ENCODE measurements around the gene ZDHHC8. TPM values are rescaled to one million over a fixed set of nuclear protein-coding genes. Genes with fewer than 3 reads are reported as not detected.

Gene ZDHHC8
- polyA plus RNA-seq, 1 donor (not counting 4 experiments of a cell fraction or from before 2014, with no cell fraction given) = 16.0 TPM

DNA sequence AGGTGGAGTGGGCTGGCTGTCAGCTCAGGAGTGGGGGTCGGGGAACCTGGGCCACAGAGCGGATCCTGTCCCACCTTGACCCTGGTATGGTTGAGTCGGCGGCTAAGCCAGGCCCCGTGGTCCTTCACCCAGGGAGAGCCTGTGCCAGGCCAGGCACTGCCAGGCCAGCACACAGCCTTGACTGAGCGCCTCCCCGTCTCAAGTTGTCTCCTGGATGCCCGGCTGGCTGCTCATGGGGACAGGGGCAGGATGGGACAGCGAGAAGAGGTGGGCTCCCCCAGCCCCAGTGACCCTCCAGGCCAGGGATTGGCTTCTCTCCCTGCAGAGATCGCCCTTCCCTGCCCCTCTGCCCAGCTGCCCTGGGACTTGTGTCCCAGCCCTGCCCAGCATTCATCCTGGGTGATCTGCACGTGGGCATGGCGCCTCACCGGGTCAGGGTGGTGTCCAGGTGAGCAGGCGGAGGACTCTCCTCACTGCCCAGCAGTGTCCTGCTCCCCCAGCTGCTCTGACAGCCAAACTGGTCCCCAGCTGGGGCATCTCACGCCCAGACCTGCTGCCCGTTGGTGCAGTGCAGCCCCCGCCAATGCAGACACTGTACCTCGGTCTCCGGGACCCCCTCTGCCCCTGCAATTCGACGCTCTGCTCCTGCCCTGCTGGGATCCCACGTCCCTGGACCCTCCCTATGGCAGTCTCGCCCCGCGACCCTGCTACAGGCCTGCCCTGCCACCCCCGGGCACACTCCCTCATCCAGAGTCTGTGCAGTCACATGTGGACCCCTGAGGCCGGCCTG lies 48.0 kb downstream of the ZDHHC8 start:
- DNase-seq (ENCODE audit: low read depth, low spot score) = no peak
- H3K36me3 ChIP-seq (ENCODE audit: control insufficient read depth in 2 of 2, extremely low read depth in 1 of 2, insufficient read depth in 2 of 2, low read length in 2 of 2) = no peaks in the 10 kb centered on the region
- no peaks in the 10 kb centered on the region for H3K4me1 ChIP-seq (ENCODE audit: control insufficient read depth, extremely low read depth, insufficient read depth, low read length)
- no peaks in the 10 kb centered on the region for H3K9me1 ChIP-seq (ENCODE audit: control insufficient read depth, extremely low read depth, insufficient read depth, low read length)
- H3K27me3 ChIP-seq (ENCODE audit: control insufficient read depth, extremely low read depth, insufficient read depth, low read length) = peaks cover 6% of the 10 kb centered on the region
- H4K20me1 ChIP-seq (ENCODE audit: control insufficient read depth, extremely low read depth, insufficient read depth, low read length) = no peaks in the 10 kb centered on the region
- no peak overlapping the region for H3K9ac ChIP-seq (ENCODE audit: control insufficient read depth, extremely low read depth, insufficient read depth, low read length)
- no peaks in the 10 kb centered on the region for H3K79me2 ChIP-seq (ENCODE audit: control insufficient read depth, insufficient read depth, low read length)
- H3K27ac ChIP-seq (ENCODE audit: control insufficient read depth, insufficient read depth, low read length) = no peak overlapping the region
- FAIRE-seq = no peak
- TF ChIP-seq EZH2 (IDR thresholded peaks at IDR 0.05; ENCODE audit: low read length) = no peak
- H3K9me3 ChIP-seq (ENCODE audit: control insufficient read depth, low read depth, low read length) = no peaks in the 10 kb centered on the region
- H3K4me3 ChIP-seq (ENCODE audit: control insufficient read depth in 2 of 3, extremely low read depth in 1 of 3, insufficient read depth in 2 of 3, low read depth in 1 of 3, low read length in 3 of 3) = no peak overlapping the region
- no peak overlapping the region for H3K4me2 ChIP-seq (ENCODE audit: control insufficient read depth, extremely low read depth, insufficient read depth, low read depth, low read length)
- no peak overlapping the region for H2AFZ ChIP-seq (ENCODE audit: control insufficient read depth, low read length)
- dilution Hi-C loops (cut with MboI; ENCODE audit: extremely low pct_ligation_motif_present, low sequenced_read_pairs) = no loop called here

DNA sequence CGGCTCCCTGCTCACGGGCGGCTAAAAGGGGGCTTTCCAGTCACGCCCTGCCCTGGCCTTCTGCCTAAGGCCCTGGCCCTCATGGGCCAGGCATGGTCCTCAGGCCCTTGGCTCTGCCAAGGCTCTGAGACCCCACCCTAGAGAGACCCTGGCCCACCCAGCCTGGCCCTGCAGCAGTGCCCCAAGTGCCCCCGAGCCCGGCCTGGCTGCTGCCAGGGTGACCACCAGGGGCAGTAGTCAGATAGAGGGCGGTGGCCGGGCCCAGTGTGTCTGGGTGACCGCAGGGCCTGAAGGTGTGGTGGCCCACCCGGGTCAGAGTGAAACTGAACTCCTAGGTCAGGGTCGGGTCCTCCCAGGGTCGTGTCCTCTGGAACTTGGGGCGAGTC lies 48.6 kb downstream of the ZDHHC8 start:
- Histone ChIP-seq H3K79me2 (ENCODE audit: control insufficient read depth, insufficient read depth, low read length) (no peaks in the 10 kb centered on the region), H3K9ac (ENCODE audit: control insufficient read depth, extremely low read depth, insufficient read depth, low read length) (no peak overlapping the region), H3K4me1 (ENCODE audit: control insufficient read depth, extremely low read depth, insufficient read depth, low read length) (no peaks in the 10 kb centered on the region), H3K4me2 (ENCODE audit: control insufficient read depth, extremely low read depth, insufficient read depth, low read depth, low read length) (no peak overlapping the region), H3K4me3 (ENCODE audit: control insufficient read depth in 2 of 3, extremely low read depth in 1 of 3, insufficient read depth in 2 of 3, low read depth in 1 of 3, low read length in 3 of 3) (no peak overlapping the region), H3K36me3 (ENCODE audit: control insufficient read depth in 2 of 2, extremely low read depth in 1 of 2, insufficient read depth in 2 of 2, low read length in 2 of 2) (no peaks in the 10 kb centered on the region), H3K27me3 (ENCODE audit: control insufficient read depth, extremely low read depth, insufficient read depth, low read length) (peaks cover under 1% of the 10 kb centered on the region), H4K20me1 (ENCODE audit: control insufficient read depth, extremely low read depth, insufficient read depth, low read length) (no peaks in the 10 kb centered on the region), H2AFZ (ENCODE audit: control insufficient read depth, low read length) (no peak overlapping the region), H3K9me3 (ENCODE audit: control insufficient read depth, low read depth, low read length) (no peaks in the 10 kb centered on the region), H3K9me1 (ENCODE audit: control insufficient read depth, extremely low read depth, insufficient read depth, low read length) (no peaks in the 10 kb centered on the region), H3K27ac (ENCODE audit: control insufficient read depth, insufficient read depth, low read length) (no peak overlapping the region)
- FAIRE-seq = no peak
- no peak for DNase-seq (ENCODE audit: low read depth, low spot score)
- dilution Hi-C loops (cut with MboI; ENCODE audit: extremely low pct_ligation_motif_present, low sequenced_read_pairs) = no loop called here
- TF ChIP-seq, protein P1, sequence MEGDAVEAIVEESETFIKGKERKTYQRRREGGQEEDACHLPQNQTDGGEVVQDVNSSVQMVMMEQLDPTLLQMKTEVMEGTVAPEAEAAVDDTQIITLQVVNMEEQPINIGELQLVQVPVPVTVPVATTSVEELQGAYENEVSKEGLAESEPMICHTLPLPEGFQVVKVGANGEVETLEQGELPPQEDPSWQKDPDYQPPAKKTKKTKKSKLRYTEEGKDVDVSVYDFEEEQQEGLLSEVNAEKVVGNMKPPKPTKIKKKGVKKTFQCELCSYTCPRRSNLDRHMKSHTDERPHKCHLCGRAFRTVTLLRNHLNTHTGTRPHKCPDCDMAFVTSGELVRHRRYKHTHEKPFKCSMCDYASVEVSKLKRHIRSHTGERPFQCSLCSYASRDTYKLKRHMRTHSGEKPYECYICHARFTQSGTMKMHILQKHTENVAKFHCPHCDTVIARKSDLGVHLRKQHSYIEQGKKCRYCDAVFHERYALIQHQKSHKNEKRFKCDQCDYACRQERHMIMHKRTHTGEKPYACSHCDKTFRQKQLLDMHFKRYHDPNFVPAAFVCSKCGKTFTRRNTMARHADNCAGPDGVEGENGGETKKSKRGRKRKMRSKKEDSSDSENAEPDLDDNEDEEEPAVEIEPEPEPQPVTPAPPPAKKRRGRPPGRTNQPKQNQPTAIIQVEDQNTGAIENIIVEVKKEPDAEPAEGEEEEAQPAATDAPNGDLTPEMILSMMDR (optimal IDR thresholded peaks at IDR 0.05 in 1 of 3, IDR thresholded peaks at IDR 0.05 in 1 of 3, conservative IDR thresholded peaks at IDR 0.05 in 1 of 3; ENCODE audit: extremely low read depth in 1 of 3, insufficient read depth in 2 of 3, low read length in 3 of 3) = peak in 1 of 3 experiments; percentile 13
- no peak for TF ChIP-seq EZH2 (IDR thresholded peaks at IDR 0.05; ENCODE audit: low read length)
